8988T (cell line): ENCODE data around the gene MBTPS1.
A peak's percentile ranks its signal among the peaks of the same experiment; 100 is the strongest.

ENCODE experiments used
- DNase-seq: peaks from one replicate; pipeline ENCODE4 v3.0.0; 2011

Gene MBTPS1

GRCh38 chr16:84095466-84095865 is 21.3 kb downstream of the MBTPS1 start:
- DNase-seq: no peak

- DNase-seq: no peak
Measured at GRCh38 chr16:84093879-84094270, 22.9 kb downstream of the MBTPS1 start.

- DNase-seq: no peak
Measured at GRCh38 chr16:84093120-84093878, 23.4 kb downstream of the MBTPS1 start.

- no peak for DNase-seq
Measured at GRCh38 chr16:84091460-84091859, 25.3 kb downstream of the MBTPS1 start.

- DNase-seq: no peak
Measured at GRCh38 chr16:84090211-84090610, 26.5 kb downstream of the MBTPS1 start.

GRCh38 chr16:84088695-84089395 is 27.9 kb downstream of the MBTPS1 start:
- DNase-seq: no peak

- DNase-seq: no peak
Measured at GRCh38 chr16:84087466-84088151, 29.1 kb downstream of the MBTPS1 start.

GRCh38 chr16:84087001-84087400 is 29.7 kb downstream of the MBTPS1 start:
- no peak for DNase-seq

- DNase-seq: no peak
Measured at GRCh38 chr16:84086341-84086740, 30.4 kb downstream of the MBTPS1 start.

GRCh38 chr16:84085773-84086172 is 31.0 kb downstream of the MBTPS1 start:
- DNase-seq: no peak

GRCh38 chr16:84085271-84085667 is 31.5 kb downstream of the MBTPS1 start:
- DNase-seq: no peak

GRCh38 chr16:84084570-84085270 is 32.0 kb downstream of the MBTPS1 start:
- DNase-seq: peak; percentile 83

- no peak for DNase-seq
Measured at GRCh38 chr16:84082835-84083569, 33.7 kb downstream of the MBTPS1 start.

GRCh38 chr16:84082110-84082509 is 34.6 kb downstream of the MBTPS1 start:
- DNase-seq: no peak

- no peak for DNase-seq
Measured at GRCh38 chr16:84081446-84081989, 35.2 kb downstream of the MBTPS1 start.

GRCh38 chr16:84080813-84081212 is 35.9 kb downstream of the MBTPS1 start:
- no peak for DNase-seq

- no peak for DNase-seq
Measured at GRCh38 chr16:84080378-84080777, 36.4 kb downstream of the MBTPS1 start.

GRCh38 chr16:84079664-84080063 is 37.1 kb downstream of the MBTPS1 start:
- DNase-seq: no peak

GRCh38 chr16:84075376-84075775 is 41.4 kb downstream of the MBTPS1 start:
- no peak for DNase-seq

GRCh38 chr16:84074721-84075120 is 42.0 kb downstream of the MBTPS1 start:
- DNase-seq: no peak

- no peak for DNase-seq
Measured at GRCh38 chr16:84072014-84072413, 44.7 kb downstream of the MBTPS1 start.

GRCh38 chr16:84071121-84071520 is 45.6 kb downstream of the MBTPS1 start:
- DNase-seq: no peak
